Bronchial epithelial cell (primary cell): ENCODE results near the gene RAD18. TPM values are rescaled to one million over a fixed set of nuclear protein-coding genes. Genes with fewer than 3 reads are reported as not detected.
A peak's percentile ranks its signal among the peaks of the same experiment; 100 is the strongest.

ENCODE experiments used
- DNase-seq: peaks from one replicate; pipeline ENCODE4 v3.0.0-alpha.2; 2010; ENCODE audit warnings: low read depth
- FAIRE-seq: peaks from 2 replicates; lab custom pipeline; 2011; peaks lifted over from hg19 to GRCh38; lab: Jason Lieb, UNC
- H3K27me3 ChIP-seq: 2 replicates; pipeline ENCODE4 v1.5.1; 2011; ENCODE audit warnings: low read length; ENCODE audit not compliant: control insufficient read depth, insufficient read depth
- H3K36me3 ChIP-seq: 2 replicates; pipeline ENCODE4 v1.5.1; 2011; ENCODE audit warnings: low read length; ENCODE audit not compliant: control insufficient read depth, insufficient read depth
- H3K4me3 ChIP-seq: 2 replicates; pipeline ENCODE4 v1.5.1; 2011; ENCODE audit warnings: mild to moderate bottlenecking, low read depth, low read length, control low read depth
- CTCF ChIP-seq: IDR thresholded peaks from 2 replicates; pipeline ENCODE4 v1.5.1; 2011; ENCODE audit warnings: mild to moderate bottlenecking, moderate library complexity, low read length, control low read depth, inconsistent platforms; ENCODE audit not compliant: insufficient read depth, severe bottlenecking
- total RNA-seq: library from RNA; depleted of rRNA; stranded (reverse); fragments of >200 nt; gene quantifications from 2 replicates; pipeline ENCODE4 v1.2.1, GENCODE V29; 2014

The RAD18 gene
- total RNA-seq, 1 donor from 2014 or later = 3.9 TPM

DNA sequence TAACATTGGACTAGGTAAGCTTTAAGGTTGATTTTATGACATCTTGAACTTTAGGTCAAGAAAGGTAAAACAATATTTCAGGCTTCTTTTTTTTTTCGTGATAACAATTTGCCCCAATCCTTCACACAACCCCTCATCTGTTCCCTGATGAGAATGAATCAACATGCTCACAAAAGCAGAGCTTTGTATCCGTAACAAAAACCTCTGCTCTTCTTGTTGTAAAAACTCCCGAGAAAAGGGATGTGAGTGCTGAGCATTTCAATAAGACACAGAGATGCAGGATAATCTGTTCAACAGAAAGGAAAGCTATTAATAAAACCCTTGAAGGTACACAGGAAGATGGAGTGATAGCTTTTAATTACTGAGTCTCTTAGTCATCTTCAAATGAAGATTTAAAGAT is 94.3 kb downstream of the RAD18 start:
- H3K27me3 ChIP-seq = no peaks in the 10 kb centered on the region
- no peaks in the 10 kb centered on the region for H3K36me3 ChIP-seq
- TF ChIP-seq CTCF = no peak
- DNase-seq = no peak
- no peak for FAIRE-seq
- no peak overlapping the region for H3K4me3 ChIP-seq

- TF ChIP-seq CTCF = no peak
- H3K4me3 ChIP-seq = no peak overlapping the region
- H3K36me3 ChIP-seq = no peaks in the 10 kb centered on the region
- DNase-seq (no peak), FAIRE-seq (no peak)
- no peaks in the 10 kb centered on the region for H3K27me3 ChIP-seq
These were observed 95.6 kb downstream of the RAD18 start for GRCh38 chr3:8867646-8868045.

DNA sequence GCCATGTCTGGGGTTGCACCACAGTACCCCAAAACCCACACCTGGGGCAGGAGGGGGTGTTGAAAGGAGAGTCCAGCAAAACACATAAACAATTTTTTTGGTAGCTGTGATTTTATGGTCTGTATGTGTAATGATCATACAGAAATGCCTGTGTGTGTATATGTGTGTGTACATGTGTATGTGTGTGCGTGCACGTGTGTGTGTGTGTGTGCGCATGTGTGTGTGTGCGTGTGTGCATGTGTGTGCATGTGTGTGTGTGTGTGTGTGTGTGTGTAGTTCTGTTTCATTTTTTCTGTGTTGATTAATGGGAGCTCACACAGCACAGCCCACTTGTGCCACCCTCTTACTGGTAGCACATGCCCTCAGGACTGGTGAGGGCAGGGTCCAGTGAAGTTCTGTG is 97.6 kb downstream of the RAD18 start:
- Histone ChIP-seq H3K4me3 (no peak overlapping the region), H3K27me3 (no peaks in the 10 kb centered on the region), H3K36me3 (no peaks in the 10 kb centered on the region)
- no peak for DNase-seq
- no peak for FAIRE-seq
- TF ChIP-seq CTCF = no peak

- DNase-seq = no peak
- FAIRE-seq = peak; percentile 13
- no peaks in the 10 kb centered on the region for H3K27me3 ChIP-seq
- no peaks in the 10 kb centered on the region for H3K36me3 ChIP-seq
- TF ChIP-seq CTCF = no peak
- no peak overlapping the region for H3K4me3 ChIP-seq
These were observed 98.6 kb downstream of the RAD18 start for GRCh38 chr3:8864402-8865350.

DNA sequence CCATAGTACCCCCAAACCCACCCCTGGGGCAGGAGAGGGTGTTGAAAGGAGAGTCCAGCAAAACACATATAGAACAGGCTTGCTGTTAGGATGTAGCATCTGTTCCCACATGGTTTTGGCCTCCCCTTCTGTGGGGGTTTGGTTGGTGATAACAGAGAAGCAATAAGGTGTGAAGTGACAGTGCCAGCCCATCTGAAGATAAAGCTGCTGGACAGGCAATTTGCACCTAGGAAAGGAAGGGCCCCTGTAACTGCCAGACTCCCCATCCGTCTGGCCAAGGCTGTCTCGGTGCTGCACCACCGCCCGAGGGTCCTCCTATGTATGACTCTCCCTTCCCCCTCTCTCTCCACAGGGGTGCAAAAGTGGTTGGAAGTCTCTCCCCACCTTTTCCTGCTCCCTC is 99.4 kb downstream of the RAD18 start:
- H3K36me3 ChIP-seq = no peaks in the 10 kb centered on the region
- H3K4me3 ChIP-seq = no peak overlapping the region
- DNase-seq = no peak
- no peaks in the 10 kb centered on the region for H3K27me3 ChIP-seq
- FAIRE-seq = no peak
- TF ChIP-seq CTCF = no peak
